ENCODE data around the gene IL13RA1. TPM values are rescaled to one million over a fixed set of nuclear protein-coding genes. Genes with fewer than 3 reads are reported as not detected.

IL13RA1 gene
- total RNA-seq, 1 experiment from 2014 or later, result 28.2 TPM

- intact Hi-C loops (cut with micrococcal nuclease), result no loop called here
- Histone ChIP-seq H2AFZ (ENCODE audit: low read depth, low read length, poor library complexity, severe bottlenecking) (no peak overlapping the region), H3K36me3 (ENCODE audit: control insufficient read depth in 1 of 2, insufficient read depth in 2 of 2, low read length in 2 of 2) (no peaks in the 10 kb centered on the region), H3K4me1 (ENCODE audit: control insufficient read depth in 1 of 2, insufficient read depth in 2 of 2, low read length in 2 of 2) (peaks cover 18 to 43% of the 10 kb centered on the region in 2 experiments), H3K4me2 (ENCODE audit: low read length) (peak overlapping the region; percentile 72; the same call in 1 of the 2 replicates), H3K4me3 (replicated peaks in 1 of 2; ENCODE audit: low read depth in 1 of 2, low read length in 2 of 2) (no peak overlapping the region), H3K9ac (ENCODE audit: low read length) (no peak overlapping the region), H3K27me3 (ENCODE audit: insufficient read depth, low read length) (no peaks in the 10 kb centered on the region), H3K9me3 (ENCODE audit: control insufficient read depth in 1 of 2, insufficient read depth in 1 of 2, low read depth in 1 of 2, low read length in 2 of 2) (no peaks in the 10 kb centered on the region), H4K20me1 (ENCODE audit: insufficient read depth) (no peaks in the 10 kb centered on the region), H3K27ac (ENCODE audit: low read depth, low read length) (no peak overlapping the region), H3K79me2 (ENCODE audit: insufficient read depth, low read length) (peaks cover 3% of the 10 kb centered on the region; the same call in 1 of the 2 replicates), H3K9me2 (ENCODE audit: insufficient read depth) (no peaks in the 10 kb centered on the region)
- DNase-seq (ENCODE audit: low read depth, low spot score) (no peak), ATAC-seq (no peak)
- no peak for TF ChIP-seq ELF1 (IDR thresholded peaks at IDR 0.05; ENCODE audit: borderline replicate concordance, low read depth)
- TF ChIP-seq TCF7L2 (IDR thresholded peaks at IDR 0.05; ENCODE audit: borderline replicate concordance, extremely low read depth, insufficient read depth, insufficient read length), result no peak
- no peak for TF ChIP-seq SIN3A (IDR thresholded peaks at IDR 0.05; ENCODE audit: low read depth)
- no peak for TF ChIP-seq MAX (IDR thresholded peaks at IDR 0.05)
- no peak for TF ChIP-seq SRF (IDR thresholded peaks at IDR 0.05; ENCODE audit: low read depth)
- TF ChIP-seq JUND (IDR thresholded peaks at IDR 0.05), result no peak
- no peak for TF ChIP-seq RAD21 (IDR thresholded peaks at IDR 0.05; ENCODE audit: low read depth)
- TF ChIP-seq REST (IDR thresholded peaks at IDR 0.05; ENCODE audit: low read depth), result no peak
- TF ChIP-seq POLR2A (IDR thresholded peaks at IDR 0.05; ENCODE audit: borderline replicate concordance, extremely low read depth, insufficient read depth, insufficient read length), result no peak
- TF ChIP-seq ZNF274 (IDR thresholded peaks at IDR 0.05; ENCODE audit: low read depth, low read length), result no peak
- no peak for TF ChIP-seq CTCF (IDR thresholded peaks at IDR 0.05 in 2 of 3, conservative IDR thresholded peaks at IDR 0.05 in 1 of 3; ENCODE audit: borderline replicate concordance in 1 of 3, insufficient read depth in 1 of 3, low read depth in 2 of 3, low read length in 2 of 3)
- TF ChIP-seq ATF3 (IDR thresholded peaks at IDR 0.05), result no peak
- TF ChIP-seq YY1 (IDR thresholded peaks at IDR 0.05; ENCODE audit: extremely low read depth, insufficient replicate concordance, low read depth, low read length), result no peak
- no peak for TF ChIP-seq CEBPB (IDR thresholded peaks at IDR 0.05; ENCODE audit: low read depth)
- no peak for TF ChIP-seq POLR2AphosphoS5 (IDR thresholded peaks at IDR 0.05; ENCODE audit: low read depth, low read length)
- no peak for TF ChIP-seq SP1 (IDR thresholded peaks at IDR 0.05; ENCODE audit: low read depth)
- no peak for TF ChIP-seq EZH2 (IDR thresholded peaks at IDR 0.05)
- TF ChIP-seq EZH2phosphoT487 (IDR thresholded peaks at IDR 0.05; ENCODE audit: borderline replicate concordance), result no peak
- CTCF ChIA-PET, result no interaction called here
- RAD21 ChIA-PET (ENCODE audit: low non-redundant PET in 1 of 2, low total read pairs in 2 of 2, uncharacterized antibody in 2 of 2, unreplicated experiment in 2 of 2), result interaction anchor here in 1 of 2 experiments (0.5 kb wide), 1 partner anchor 42 kb away, joined by 3 read pairs; no protein-coding TSS in a partner anchor
- POLR2A ChIA-PET, result no interaction called here
- BruUV-seq (replicated peaks), result no TSS peak
Measured at GRCh38 chrX:118729042-118729652, 1.7 kb downstream of the IL13RA1 start.
